COLO668 (cell line): Measurements from ENCODE around the gene CROCC2.

Experiments used
- DNase-seq: peaks from one replicate; lab custom pipeline; 2025; ENCODE audit not compliant: unreplicated experiment; lab: John Stamatoyannopoulos, UW

Gene CROCC2

DNA sequence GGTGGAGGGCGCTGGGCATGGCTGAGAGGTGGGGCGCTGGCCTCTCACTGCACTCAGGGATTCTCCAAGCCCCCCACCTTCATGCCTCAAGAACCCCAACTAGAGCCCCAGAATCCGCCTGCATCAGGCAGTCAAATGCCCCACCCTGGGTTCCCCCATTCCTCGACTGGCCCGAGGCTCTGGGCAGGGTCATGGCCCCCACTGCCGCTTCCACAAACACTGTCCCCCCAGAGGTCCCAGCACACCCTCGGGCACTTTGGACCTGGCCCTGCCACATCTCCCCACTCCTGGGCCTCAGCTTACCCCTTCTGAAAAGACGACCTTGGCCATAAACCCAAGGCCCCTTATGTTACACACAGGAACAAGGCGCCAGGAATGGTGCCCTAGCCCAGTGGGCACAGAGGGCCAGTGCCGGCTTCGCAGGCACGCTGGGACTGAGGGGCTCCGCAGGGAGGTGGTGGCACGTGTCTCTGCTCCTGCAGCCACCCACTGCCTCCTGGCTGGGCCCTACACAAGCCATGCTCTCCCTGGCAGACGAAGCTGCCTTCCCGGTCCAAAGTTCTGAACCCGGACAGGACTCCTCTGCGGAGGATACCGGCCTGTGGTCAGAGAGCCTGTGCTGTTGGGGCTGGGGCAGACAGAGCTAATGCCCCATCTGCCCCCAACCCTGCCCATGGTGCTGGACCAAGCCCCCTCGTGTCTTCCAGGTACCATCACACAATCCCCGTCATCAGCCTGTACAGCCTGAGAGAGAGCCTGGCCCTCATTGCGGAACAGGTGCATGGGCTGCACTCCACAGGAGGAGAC, 30.7 kb upstream of the CROCC2 start:
- DNase-seq: no peak

DNA sequence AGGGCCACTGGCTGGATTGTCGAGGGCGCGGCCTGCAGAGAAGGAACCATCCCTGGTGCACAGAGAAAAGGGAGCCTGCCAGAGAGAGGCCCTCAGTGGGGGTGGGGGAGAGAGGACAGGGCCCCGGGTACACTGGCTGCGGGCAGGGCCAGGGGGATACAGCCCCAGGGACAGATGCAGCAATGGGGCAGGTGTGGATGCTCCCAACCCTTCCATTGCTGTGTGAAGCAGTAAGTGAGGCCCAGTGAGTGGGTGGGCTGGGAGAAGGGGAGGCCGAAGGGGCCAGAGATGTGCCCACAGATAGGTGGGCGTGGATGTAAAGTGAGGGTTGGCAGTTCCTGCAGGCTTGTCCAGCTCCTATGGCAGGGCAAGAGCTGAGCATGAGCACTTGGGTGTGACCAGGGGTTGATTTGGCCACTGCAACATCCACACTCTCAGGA, 30.1 kb upstream of the CROCC2 start:
- no peak for DNase-seq

DNA sequence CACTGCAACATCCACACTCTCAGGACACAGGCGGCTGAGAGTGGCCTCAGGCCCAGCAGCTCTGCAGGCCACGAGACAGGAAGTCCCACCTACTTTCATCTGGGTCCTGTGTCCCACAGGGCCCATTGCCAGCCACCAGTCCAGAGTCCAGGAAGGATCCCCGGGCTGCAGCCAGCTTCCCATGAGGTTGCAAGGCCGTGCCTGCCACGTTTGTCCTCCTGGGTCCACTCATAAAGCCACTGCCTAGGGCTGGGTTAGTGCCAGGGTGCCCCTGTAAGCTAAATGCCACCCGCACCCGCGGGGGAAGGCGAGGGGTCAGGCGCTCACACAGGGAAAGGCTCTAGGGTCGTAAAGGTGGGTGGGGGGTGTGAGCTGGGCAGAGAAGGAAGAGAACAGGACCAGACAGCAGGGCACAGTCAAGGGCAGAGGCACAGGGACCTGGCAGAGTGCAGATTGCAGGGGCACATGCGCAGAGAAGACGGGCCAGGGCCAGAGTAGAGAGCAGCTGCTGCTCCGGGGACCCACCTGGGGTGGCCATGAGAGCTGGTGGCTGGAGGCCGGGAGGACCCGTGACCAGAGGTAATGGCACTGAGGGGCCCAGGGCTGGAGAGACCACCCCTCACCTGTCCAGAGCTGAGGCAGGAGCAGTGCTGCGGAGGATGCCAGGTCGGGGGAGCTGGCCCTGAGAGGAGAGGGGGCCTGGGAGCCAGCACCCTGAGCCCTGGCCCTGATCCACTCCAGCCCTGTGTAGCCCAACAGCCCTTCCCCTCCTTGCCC, 29.5 kb upstream of the CROCC2 start:
- DNase-seq: no peak

DNA sequence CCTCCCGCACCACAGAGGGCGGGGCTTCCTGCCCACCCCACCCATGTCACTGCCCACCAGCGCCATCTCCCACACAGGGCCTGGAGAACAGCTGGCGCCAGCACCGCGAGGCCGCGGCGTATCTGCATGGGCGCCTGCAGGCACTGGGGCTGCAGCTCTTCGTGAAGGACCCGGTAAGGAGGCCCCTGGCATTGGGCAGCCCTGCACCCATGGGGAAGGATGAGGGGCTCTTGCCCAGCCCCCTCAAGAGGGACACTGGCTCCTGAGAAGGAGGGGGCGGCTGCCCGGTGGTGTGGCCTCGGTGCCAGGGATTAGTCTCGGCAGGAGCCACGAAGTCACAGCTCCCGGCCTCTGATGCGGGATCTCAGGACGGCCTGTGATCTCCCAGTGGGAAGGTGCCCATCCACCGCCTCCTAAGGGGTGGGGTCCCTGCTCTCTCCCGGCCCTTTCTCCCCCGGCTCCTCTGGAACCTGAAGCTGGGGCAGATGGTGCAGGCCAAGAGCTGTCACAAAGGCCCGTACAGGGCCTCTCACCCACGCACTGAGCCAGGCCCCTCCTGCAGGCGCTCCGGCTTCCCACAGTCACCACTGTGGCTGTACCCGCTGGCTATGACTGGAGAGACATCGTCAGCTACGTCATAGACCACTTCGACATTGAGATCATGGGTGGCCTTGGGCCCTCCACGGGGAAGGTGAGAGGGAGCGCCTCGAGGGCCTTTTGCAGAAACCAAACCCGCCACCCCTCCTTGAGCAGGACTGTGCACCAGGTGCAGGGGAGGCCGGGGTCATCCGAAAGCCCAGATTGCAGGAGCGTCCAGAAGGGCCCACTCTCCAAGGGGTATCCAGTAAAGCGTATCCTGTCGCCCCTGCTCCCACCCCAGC, 28.4 kb upstream of the CROCC2 start:
- DNase-seq: no peak

DNA sequence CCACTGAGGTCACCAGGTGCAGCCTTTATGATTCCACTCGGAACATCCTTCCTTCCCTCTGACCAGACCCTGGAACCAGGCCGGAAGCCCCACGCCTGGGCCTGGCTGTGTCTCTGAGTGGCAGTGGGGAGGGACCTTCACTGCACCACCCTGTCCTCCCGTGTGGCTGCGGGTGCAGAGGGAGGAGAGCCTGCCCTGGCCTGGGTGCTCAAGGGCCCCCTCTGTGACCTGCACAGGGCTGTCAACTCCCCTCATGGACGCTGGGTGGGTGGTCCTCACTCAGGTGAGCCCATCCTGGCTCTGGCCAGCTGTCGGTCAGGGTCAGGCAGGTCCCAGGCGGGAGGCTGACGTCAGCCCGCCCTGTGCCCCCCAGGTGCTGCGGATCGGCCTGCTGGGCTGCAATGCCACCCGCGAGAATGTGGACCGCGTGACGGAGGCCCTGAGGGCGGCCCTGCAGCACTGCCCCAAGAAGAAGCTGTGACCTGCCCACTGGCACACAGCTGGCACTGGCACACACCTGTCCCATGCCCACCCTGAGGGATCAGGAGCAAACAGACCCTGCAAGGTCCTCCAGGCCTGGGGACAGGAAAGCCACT, 27.7 kb upstream of the CROCC2 start:
- no peak for DNase-seq

DNA sequence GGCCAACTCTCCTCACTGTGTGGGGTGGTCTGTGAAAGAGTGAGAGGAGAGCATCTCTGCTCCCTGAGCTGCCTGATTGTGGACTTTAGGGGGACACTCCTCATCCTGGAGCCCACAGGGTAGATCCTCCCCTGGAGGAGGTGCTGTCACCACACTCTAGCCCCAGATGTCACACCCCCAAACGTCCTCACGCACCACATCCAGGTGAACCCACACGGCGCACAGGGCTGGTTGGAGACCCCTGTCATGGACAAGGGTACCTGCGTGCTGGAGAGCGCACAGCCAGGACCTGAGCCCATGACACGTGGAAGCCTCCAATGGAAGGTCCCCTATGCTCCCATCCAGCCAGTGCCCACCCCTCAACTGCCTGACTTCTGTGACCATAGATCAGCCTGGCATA, 27.0 kb upstream of the CROCC2 start:
- no peak for DNase-seq

DNA sequence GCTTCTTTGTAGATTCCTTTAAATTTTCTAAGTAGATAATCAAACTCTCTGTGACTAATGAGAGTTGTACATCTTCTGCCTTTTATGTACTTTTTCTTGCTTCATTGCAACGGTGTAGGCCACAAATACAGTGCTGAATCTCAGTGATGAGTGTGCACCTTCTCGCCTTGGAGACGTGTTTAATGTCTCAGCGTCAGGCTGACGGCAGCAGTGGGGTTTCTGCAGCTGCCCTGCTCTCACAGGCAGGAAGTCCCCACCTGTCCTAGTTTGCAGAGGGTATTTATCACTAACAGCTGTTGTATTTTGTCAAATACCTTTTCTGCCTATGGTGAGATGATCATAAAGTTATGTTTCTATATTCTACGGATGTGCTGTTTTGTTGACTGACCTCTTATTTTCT, 24.2 kb upstream of the CROCC2 start:
- DNase-seq: peak; percentile 62

DNA sequence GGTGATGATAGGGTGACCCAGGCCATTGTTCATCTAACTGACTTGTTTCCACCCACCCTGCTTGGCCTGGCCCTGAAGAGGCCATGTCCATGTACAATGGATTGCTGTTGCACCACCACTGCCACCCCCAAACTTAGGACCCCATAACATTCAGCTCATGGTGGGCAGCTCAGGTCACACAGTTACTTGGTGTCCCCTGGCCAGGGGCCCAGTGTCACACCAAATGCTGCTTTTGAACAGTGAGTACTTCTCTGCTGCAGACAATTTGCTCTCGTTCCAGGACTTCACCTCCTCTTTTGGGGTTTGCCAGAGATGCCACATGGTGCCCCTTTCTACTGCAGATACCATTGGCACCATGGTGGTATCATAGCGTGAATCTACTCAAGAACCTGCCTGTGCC, 21.9 kb upstream of the CROCC2 start:
- DNase-seq: no peak

DNA sequence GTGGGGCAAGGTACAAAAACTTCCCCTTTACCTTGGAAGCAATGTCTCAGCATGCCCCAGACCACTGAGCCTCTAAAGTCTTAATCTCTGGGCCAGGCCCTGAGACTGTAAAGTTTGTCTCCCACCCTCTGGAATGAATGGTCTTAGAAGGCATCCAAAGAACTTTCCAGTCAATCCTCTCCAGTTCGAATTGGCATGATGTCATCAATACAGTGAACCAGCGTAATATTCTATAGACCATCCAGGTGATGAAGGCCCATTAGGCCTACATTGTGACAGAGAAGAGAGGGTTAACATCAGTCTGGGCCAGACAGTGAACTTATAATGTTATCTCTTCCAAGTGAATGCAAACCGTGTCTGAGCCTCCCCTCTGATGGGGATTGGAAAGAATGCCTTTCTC, 21.4 kb upstream of the CROCC2 start:
- DNase-seq: no peak

DNA sequence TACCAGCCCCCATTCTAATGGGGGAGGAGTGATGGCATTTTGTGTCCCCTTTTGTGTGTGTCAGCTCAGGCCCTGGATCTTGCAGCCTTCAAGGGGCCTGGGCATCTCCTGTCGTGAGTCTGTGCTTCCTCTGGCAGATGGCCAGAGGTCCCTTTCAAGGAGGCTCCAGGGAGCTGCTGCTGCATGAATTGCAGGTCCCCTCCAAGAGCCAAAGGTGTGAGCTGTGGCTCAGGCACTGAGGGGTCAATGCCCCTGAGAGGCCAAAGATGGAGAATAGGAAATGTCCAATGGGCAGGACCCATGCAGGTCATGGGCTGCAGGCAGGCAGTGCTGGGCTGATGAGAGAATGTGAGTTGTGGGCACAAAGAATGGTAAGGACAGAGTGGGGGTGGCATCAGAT, 20.6 kb upstream of the CROCC2 start:
- DNase-seq: no peak

DNA sequence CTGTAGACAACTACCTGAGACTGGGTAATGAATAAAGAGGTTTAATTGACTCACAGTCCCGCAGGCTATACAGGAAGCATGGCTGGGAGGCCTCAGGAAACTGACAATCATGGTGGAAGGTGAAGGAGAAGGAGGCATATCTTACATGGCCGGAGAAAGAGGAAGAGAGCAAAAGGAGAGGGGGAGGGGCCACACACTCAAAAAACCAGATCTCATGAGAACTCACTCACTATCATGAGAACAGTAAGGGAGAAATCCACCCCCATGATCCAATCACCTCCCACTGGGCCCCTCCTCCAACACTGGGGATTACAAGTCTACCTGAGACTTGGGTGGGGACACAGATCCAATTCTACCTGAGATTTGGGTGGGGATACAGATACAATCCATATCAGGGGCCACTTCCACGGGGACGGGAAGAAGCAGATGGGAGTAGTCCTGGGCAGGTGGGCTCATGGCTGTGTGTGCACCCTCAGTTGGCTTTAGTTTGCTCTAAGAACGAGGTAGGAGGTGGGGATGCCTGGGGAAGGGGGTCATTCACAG, 20.0 kb upstream of the CROCC2 start:
- no peak for DNase-seq

DNA sequence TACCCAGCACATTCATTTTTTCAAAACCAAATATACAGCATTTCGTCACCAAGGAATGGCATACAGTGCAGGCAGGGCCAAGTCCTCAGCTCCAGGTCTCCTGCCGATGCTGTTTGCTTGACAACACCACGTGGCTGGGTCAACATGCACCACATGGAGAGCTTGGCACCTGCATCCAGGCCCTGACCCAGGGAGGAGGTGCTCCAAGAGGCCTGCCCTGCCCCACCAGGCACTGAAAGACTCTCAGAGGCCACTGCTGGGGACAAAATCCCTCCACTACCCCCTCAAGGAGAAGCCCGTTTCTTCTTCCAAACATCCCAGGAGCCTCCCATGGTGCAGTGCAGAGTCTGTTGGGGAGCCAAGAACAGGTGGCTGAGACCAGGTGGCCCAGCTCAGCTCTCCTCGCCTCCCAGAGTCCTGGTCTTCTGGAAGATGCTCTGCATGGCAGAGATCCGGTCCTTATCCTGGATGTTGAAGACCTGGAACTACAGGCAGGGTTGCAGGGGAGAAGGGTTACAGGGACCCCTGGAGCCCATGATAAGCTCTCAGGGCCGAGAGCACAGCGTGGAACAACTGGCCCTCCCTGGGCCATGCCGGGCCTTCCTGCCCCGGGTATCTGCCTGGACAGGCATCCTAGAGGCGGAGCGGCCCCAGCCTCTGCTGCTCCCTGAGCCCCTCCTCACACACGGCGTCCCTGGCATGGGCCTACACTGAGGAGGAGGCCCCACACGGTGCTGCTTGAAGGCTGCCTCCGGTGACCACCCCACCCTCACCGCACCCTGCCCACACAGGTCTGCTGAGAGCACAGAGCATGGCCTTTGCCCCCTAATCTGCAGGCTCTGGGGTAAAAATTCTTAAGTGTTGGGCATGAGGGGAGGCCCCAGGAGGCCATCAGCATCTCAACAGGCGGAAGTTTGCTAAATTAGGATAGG, 19.2 kb upstream of the CROCC2 start:
- peak; percentile 18 for DNase-seq

DNA sequence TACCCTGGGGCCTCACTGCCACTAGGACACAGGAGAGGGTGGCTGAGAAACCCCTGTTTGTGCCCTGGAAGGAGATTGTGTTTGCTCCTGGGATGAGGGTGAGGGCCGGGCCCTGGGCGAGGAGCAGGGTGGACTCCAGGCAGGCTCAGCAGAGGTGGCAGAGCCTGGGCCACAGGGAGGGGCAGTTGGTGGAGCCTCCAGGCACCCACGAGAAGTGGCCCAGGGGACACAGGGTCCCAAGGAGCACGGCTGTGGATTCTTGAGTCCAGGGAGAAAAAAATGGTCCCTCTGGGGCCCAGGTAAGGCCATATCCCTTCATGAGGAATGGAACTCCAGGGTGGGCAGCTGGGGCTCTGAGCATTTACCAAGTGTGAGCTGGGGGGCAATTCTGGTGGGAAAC, 18.5 kb upstream of the CROCC2 start:
- DNase-seq: no peak

DNA sequence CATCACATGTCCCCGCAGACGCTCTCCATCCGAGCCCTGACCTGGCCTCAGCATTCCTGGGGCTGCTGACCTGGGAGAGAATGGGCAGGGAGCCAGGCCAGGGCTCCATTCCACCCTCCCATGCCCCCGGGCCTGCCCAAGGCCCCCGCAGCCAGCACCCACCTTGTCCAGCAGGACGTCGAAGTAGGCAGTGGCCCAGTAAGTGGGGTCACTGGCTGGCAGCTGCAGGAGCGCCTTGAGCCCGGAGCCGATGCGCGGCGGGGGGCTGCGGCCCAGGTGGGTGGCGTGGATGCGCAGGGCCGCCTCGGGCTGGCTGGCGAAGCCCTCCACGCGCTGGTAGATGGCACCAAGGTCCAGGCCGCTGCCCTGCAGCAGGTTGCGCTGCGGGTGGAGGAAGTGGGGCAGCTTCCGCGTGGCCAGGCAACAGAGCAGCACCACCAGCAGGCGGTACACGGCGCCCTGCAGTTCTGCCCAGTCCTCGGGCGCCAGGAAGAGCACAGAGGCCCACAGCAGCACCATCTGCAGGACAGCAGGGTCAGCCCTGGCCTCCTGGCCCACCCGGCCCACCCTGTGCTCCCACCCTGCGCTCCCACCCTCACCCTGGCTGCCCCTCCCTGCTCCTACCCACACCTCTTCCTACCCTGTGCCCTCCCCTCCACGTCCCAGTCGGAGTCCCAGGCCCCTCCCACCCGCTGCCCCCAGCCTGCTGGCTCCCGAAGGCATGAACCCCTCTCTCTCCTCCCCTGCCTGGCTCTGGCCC, 17.8 kb upstream of the CROCC2 start:
- no peak for DNase-seq

DNA sequence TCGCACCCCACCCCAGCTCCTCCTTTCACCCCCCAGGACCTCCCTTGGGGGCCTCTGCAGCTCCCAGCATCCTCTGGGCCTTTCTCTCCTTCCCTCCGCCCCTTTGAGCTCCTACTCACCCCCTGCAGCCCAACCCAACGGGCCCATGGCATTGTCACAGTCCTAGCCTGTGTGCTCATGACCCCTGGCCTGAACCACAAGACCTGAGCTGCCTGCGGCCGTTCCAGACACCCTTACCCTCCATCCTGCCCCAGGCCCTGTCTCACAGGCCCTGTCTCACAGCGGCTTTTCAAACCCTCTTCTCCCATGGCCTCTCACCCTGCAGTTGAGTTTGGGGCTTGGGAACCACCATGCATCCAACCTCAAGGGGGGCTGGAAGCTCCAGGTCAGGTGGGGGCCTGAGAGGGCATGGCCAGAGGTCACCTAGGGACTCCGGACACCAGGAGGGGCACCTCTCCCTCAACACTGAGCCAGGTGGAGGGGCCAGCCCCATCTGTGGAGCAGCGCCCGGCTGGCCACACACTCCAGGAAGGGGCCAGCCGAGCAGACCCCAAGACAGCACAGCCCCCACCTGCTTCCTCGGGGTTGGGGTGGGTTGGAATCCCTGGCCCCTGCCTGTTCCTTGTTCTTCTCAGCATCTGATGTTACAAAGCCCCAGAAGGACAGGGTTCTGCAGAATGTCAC, 17.1 kb upstream of the CROCC2 start:
- no peak for DNase-seq

DNA sequence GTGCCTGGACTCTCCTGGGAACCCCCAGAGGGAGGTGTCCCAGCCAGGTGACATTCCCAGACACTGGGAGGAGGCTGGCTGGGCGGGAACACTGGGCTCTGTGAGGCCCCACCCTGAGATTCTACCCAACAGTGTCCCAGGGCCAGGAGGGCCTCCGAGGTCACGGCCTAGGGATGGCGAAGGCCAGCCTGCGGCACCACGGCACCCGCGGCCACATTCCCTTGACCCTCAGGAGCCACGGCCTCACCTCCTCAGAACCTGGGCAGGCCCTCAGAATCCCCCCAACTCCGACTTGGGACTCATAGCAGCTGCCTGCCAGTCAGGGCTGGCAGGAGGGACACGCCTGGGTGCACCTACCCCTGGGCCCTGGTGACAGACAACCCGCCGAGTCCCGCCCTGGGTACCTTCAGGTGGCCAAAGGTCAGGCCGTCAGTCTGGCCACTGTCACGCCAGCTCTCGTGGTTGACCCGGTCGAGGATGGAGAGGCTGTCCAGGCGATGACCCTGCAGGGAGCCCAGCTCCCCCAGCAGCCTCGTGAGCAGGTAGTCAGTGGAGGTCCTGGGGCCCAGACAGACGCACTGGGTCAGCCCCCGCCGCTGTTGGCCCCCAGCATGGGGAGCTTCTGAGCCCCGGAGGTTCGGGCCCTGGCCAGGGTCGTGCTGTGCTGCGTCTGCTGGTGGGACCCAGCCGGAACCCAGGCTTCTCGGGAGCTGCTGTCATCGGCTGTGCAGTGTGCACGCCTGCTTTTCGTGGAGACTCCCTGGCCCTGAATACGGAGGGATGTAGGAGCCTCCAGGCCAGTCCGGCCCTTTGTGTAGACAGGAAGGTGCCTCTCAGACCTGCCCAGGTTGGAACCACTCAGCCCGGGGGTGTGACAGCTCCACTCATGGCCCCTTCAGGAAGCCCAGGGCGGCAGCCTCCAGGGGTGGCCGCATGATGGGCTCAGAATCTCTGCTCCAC, 16.3 kb upstream of the CROCC2 start:
- DNase-seq: no peak

DNA sequence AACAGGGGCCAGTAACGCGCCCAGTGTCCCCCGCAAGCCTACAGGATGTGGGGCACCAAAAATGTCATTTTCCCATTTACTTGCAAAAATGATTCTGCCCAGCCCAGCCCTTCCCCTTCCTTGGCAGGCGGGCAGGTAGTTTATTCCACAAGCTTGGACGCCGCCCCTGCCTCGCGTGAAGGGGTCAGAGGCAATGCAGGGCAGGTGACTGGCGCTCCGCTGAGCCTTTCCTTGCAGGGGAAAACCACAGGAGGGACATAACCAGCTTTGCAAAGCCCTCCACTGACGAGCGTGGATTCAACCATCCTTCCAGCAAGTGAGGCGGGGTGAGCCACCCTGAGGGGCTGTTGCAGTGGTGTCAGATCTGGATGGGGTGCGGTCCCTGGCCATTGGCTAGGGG, 15.4 kb upstream of the CROCC2 start:
- no peak for DNase-seq
